HepG2 (cell line): ENCODE results near the gene ZNF687. TPM values are rescaled to one million over a fixed set of nuclear protein-coding genes. Genes with fewer than 3 reads are reported as not detected.
A peak's percentile ranks its signal among the peaks of the same experiment; 100 is the strongest.

ENCODE experiments used
- AKAP8 ChIP-seq: sonication (generic); formaldehyde crosslinking; IDR thresholded peaks from 2 replicates; pipeline ENCODE4 v1.5.1; 2020; ENCODE audit warnings: mild to moderate bottlenecking, missing genetic modification reagents
- ATF3 ChIP-seq: sonication (generic); formaldehyde crosslinking; IDR thresholded peaks from 2 replicates; pipeline ENCODE4 v1.4.0; 2020; ENCODE audit warnings: missing genetic modification reagents
- BORCS8-MEF2B ChIP-seq: sonication (generic); formaldehyde crosslinking; IDR thresholded peaks from 2 replicates; pipeline ENCODE4 v1.8.0; 2022; ENCODE audit warnings: mild to moderate bottlenecking, missing genetic modification reagents
- CSRNP2 ChIP-seq: sonication (generic); formaldehyde crosslinking; conservative IDR thresholded peaks from 2 replicates; pipeline ENCODE4 v1.8.0; 2022; ENCODE audit warnings: low read depth, missing genetic modification reagents
- HOXD1 ChIP-seq: sonication (generic); formaldehyde crosslinking; IDR thresholded peaks from 2 replicates; pipeline ENCODE4 v1.5.0; 2020; ENCODE audit warnings: missing genetic modification reagents
- NKX3-1 ChIP-seq: sonication (generic); formaldehyde crosslinking; IDR thresholded peaks from 2 replicates; pipeline ENCODE4 v1.5.0; 2020; ENCODE audit warnings: missing genetic modification reagents
- PPARG ChIP-seq: conservative IDR thresholded peaks from 2 replicates; pipeline ENCODE4 v1.6.1; 2016; ENCODE audit warnings: missing biosample characterization, missing genetic modification reagents
- SNAPC5 ChIP-seq: sonication (generic); formaldehyde crosslinking; IDR thresholded peaks from 2 replicates; pipeline ENCODE4 v1.8.1; 2023; ENCODE audit warnings: mild to moderate bottlenecking, missing genetic modification reagents, borderline replicate concordance
- SRSF9 ChIP-seq: fragments of 200-400 bp; formaldehyde crosslinking; IDR thresholded peaks from 2 replicates; pipeline ENCODE4 v1.6.1; 2018; ENCODE audit warnings: borderline replicate concordance, mild to moderate bottlenecking, low read depth, low read length; ENCODE audit not compliant: insufficient read depth, poor library complexity, severe bottlenecking
- STAT6 ChIP-seq: sonication (generic); formaldehyde crosslinking; IDR thresholded peaks from 2 replicates; pipeline ENCODE4 v1.4.0; 2020; ENCODE audit warnings: missing genetic modification reagents, mild to moderate bottlenecking, borderline replicate concordance
- TFDP2 ChIP-seq: sonication (generic); formaldehyde crosslinking; IDR thresholded peaks from 2 replicates; pipeline ENCODE4 v1.4.0; 2020; ENCODE audit warnings: missing genetic modification reagents
- UBTF ChIP-seq: sonication (generic); formaldehyde crosslinking; IDR thresholded peaks from 2 replicates; pipeline ENCODE4 v1.4.0; 2020; ENCODE audit warnings: mild to moderate bottlenecking, missing genetic modification reagents
- WIZ ChIP-seq: sonication (generic); formaldehyde crosslinking; IDR thresholded peaks from 2 replicates; pipeline ENCODE4 v1.5.1; 2020; ENCODE audit warnings: mild to moderate bottlenecking, missing genetic modification reagents
- ZNF224 ChIP-seq: sonication (generic); formaldehyde crosslinking; IDR thresholded peaks from 2 replicates; pipeline ENCODE4 v1.5.0; 2020; ENCODE audit warnings: mild to moderate bottlenecking, missing genetic modification reagents
- ZNF30 ChIP-seq: sonication (generic); formaldehyde crosslinking; IDR thresholded peaks from 2 replicates; pipeline ENCODE4 v1.5.0; 2020; ENCODE audit warnings: mild to moderate bottlenecking, missing genetic modification reagents
- ZNF333 ChIP-seq: sonication (generic); formaldehyde crosslinking; IDR thresholded peaks from 2 replicates; pipeline ENCODE4 v1.4.0; 2020; ENCODE audit warnings: mild to moderate bottlenecking, missing genetic modification reagents, borderline replicate concordance
- ZNF33A ChIP-seq: sonication (generic); formaldehyde crosslinking; IDR thresholded peaks from 2 replicates; pipeline ENCODE4 v1.5.1; 2020; ENCODE audit warnings: missing genetic modification reagents, mild to moderate bottlenecking, moderate library complexity, borderline replicate concordance
- ZNF446 ChIP-seq: sonication (generic); formaldehyde crosslinking; IDR thresholded peaks from 2 replicates; pipeline ENCODE4 v1.5.0; 2020; ENCODE audit warnings: mild to moderate bottlenecking, missing genetic modification reagents
- ZNF691 ChIP-seq: sonication (generic); formaldehyde crosslinking; IDR thresholded peaks from 2 replicates; pipeline ENCODE4 v1.4.0; 2020; ENCODE audit warnings: missing genetic modification reagents, low read depth, mild to moderate bottlenecking, borderline replicate concordance
- polyA plus RNA-seq, 8 experiments: library from polyadenylated mRNA; depleted of rRNA in 3 of 8; stranded (reverse) in 7 of 8; unstranded in 1 of 8; fragments of >200 nt; fragmentation: Illumina TruSeq in 4 of 8; extraction: Trizol in 4 of 8; gene quantifications; 2 replicates each; pipeline versions ENCODE4 v1.2.1 to v1.2.3, GENCODE V29; 2011 to 2016; ENCODE audit warnings: low read depth in 4 of 8, missing spikeins in 1 of 8, mixed read lengths in 1 of 8; ENCODE audit not compliant: insufficient read depth in 1 of 8
- total RNA-seq, 5 experiments: library from RNA; depleted of rRNA; stranded (reverse); fragments of >200 nt; fragmentation: Illumina TruSeq; extraction: Trizol; gene quantifications; 2 replicates each; pipeline ENCODE4 v1.2.3, GENCODE V29; 2016; ENCODE audit warnings: low read depth in 1 of 5

ZNF687 gene
- total and polyA plus RNA-seq, 2 of the 13 experiments (the other 11 are each of a cell fraction or from before 2014, with no cell fraction given), result 14.1 to 16.5 TPM

GRCh38 chr1:151281225-151281968, 702 bp upstream of the ZNF687 start (continued):
- TF ChIP-seq ZNF691, result no peak
- TF ChIP-seq SNAPC5 (CRISPR knock-in tag), result peak; percentile 22; the same call in 1 of the 2 replicates
- TF ChIP-seq CSRNP2, result no peak
- TF ChIP-seq ATF3, result peak; percentile 69; the same call in 1 of the 2 replicates
- TF ChIP-seq HOXD1 (CRISPR knock-in tag), result 0 out of 2 replicates have a peak, but pooled peaks have one; percentile 13
- TF ChIP-seq UBTF (CRISPR knock-in tag), result peak; percentile 13; the same call in 1 of the 2 replicates
- peak; percentile 60; the same call in 1 of the 2 replicates for TF ChIP-seq PPARG (CRISPR knock-in tag)
- no peak for TF ChIP-seq ZNF30 (CRISPR knock-in tag)
- 0 out of 2 replicates have a peak, but pooled peaks have one; percentile 65 for TF ChIP-seq WIZ (CRISPR knock-in tag)
- TF ChIP-seq ZNF33A, result no peak
- peak; percentile 43; the same call in 1 of the 2 replicates for TF ChIP-seq ZNF224 (CRISPR knock-in tag)
- 0 out of 2 replicates have a peak, but pooled peaks have one; percentile 7 for TF ChIP-seq ZNF333 (CRISPR knock-in tag)
- peak; percentile 81 for TF ChIP-seq AKAP8
- no peak for TF ChIP-seq STAT6
- TF ChIP-seq NKX3-1, result no peak
- peak; percentile 63; the same call in 1 of the 2 replicates for TF ChIP-seq BORCS8-MEF2B (CRISPR knock-in tag)
- peak; percentile 99 for TF ChIP-seq TFDP2 (CRISPR knock-in tag)
- no peak for TF ChIP-seq ZNF446 (CRISPR knock-in tag)
- TF ChIP-seq SRSF9, result no peak
